Bronchial epithelial cell (primary cell): ENCODE data around the gene ZBTB37. TPM values are rescaled to one million over a fixed set of nuclear protein-coding genes. Genes with fewer than 3 reads are reported as not detected.
"Not testable (repeated sequence)": the region's sequence is repeated elsewhere in the genome, so short reads cannot be mapped to it uniquely, and the experiment has no call there.

Experiments
- DNase-seq: peaks from one replicate; pipeline ENCODE4 v3.0.0-alpha.2; 2010; ENCODE audit warnings: low read depth
- FAIRE-seq: peaks from 2 replicates; lab custom pipeline; 2011; peaks lifted over from hg19 to GRCh38; lab: Jason Lieb, UNC
- H3K27me3 ChIP-seq: 2 replicates; pipeline ENCODE4 v1.5.1; 2011; ENCODE audit warnings: low read length; ENCODE audit not compliant: control insufficient read depth, insufficient read depth
- H3K36me3 ChIP-seq: 2 replicates; pipeline ENCODE4 v1.5.1; 2011; ENCODE audit warnings: low read length; ENCODE audit not compliant: control insufficient read depth, insufficient read depth
- H3K4me3 ChIP-seq: 2 replicates; pipeline ENCODE4 v1.5.1; 2011; ENCODE audit warnings: mild to moderate bottlenecking, low read depth, low read length, control low read depth
- total RNA-seq: library from RNA; depleted of rRNA; stranded (reverse); fragments of >200 nt; gene quantifications from 2 replicates; pipeline ENCODE4 v1.2.1, GENCODE V29; 2014
- TF ChIP-seq, protein P1 (sequence below): IDR thresholded peaks from 2 replicates; pipeline ENCODE4 v1.5.1; 2011; ENCODE audit warnings: mild to moderate bottlenecking, moderate library complexity, low read length, control low read depth, inconsistent platforms; ENCODE audit not compliant: insufficient read depth, severe bottlenecking

The ZBTB37 gene
- total RNA-seq, 1 donor from 2014 or later = 2.9 TPM

DNA sequence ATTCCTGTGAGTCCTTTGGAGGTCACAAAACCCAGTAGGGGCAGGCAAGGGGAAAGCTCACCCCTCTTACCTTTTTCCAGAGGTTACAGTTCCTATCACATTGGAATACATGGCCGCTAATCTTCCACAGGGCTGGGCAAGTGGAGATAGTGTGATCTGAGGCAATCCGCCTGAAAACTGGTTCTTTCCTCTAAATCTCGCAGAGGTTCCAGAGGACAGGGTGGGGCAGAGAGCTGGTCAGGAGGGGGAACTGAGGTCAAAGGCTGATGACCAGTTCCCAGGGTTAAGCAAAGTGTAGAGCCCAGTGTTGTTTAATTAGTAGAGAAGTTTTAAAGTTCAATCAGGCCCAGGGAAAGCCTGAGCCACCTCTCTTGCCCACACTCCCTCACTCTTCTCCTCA lies 49.0 kb downstream of the ZBTB37 start, which contains the start of gene SERPINC1:
Gene SERPINC1, minus strand, starts transcription at position 179 of the 400 bp plus-strand sequence. Its CDS starts 68 bp downstream, at position 111.
- no peak within 1 kb of the TSS for H3K4me3 ChIP-seq
- TF ChIP-seq, protein P1, sequence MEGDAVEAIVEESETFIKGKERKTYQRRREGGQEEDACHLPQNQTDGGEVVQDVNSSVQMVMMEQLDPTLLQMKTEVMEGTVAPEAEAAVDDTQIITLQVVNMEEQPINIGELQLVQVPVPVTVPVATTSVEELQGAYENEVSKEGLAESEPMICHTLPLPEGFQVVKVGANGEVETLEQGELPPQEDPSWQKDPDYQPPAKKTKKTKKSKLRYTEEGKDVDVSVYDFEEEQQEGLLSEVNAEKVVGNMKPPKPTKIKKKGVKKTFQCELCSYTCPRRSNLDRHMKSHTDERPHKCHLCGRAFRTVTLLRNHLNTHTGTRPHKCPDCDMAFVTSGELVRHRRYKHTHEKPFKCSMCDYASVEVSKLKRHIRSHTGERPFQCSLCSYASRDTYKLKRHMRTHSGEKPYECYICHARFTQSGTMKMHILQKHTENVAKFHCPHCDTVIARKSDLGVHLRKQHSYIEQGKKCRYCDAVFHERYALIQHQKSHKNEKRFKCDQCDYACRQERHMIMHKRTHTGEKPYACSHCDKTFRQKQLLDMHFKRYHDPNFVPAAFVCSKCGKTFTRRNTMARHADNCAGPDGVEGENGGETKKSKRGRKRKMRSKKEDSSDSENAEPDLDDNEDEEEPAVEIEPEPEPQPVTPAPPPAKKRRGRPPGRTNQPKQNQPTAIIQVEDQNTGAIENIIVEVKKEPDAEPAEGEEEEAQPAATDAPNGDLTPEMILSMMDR = no peak
- H3K36me3 ChIP-seq = no peaks in the 10 kb centered on the region
- no peaks in the 10 kb centered on the region for H3K27me3 ChIP-seq
- DNase-seq (no peak), FAIRE-seq (no peak)

DNA sequence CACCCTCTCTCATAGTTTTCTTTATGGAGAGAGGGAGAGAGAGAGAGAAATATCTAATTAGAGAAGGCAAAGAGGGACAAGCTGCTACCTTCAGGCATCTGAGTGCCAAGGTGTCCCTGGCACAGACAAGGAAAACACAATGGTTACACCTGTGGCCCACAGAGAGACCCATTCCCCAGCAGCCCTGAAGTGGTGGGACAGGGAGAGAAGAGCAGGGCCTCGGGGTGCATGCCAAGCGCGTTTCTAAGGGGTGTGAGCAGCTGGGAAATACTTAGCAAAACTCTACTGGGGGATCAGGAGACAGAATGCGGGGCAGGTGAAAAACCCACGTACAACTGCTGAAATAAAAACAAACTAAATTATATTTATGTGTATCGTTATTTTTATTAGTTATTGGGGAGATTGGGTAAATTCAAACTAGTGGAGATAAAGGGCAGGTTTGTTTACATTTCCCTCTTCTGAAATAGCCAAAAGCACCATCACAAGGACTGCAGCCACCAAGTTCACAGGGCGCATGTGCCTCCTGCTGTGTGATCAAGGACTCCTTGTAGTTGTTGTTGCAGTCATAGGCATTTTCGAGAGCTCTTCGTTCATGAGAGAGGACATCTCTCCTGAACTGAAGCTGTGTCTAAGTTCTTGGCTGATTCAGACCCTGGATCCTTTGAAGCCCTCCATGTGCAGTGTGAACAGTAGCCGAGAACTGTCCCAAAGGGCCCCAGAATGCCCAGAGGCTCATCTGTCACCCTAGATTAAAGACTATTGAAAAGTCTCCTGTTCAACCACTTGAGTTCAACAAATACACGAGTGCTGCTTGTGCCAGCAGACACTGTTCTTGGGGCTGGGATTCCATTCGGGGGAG lies 49.7 kb downstream of the ZBTB37 start:
- no peaks in the 10 kb centered on the region for H3K36me3 ChIP-seq
- DNase-seq (no peak), FAIRE-seq (no peak)
- H3K27me3 ChIP-seq = no peaks in the 10 kb centered on the region
- H3K4me3 ChIP-seq = no peak overlapping the region
- TF ChIP-seq, protein P1 = no peak

DNA sequence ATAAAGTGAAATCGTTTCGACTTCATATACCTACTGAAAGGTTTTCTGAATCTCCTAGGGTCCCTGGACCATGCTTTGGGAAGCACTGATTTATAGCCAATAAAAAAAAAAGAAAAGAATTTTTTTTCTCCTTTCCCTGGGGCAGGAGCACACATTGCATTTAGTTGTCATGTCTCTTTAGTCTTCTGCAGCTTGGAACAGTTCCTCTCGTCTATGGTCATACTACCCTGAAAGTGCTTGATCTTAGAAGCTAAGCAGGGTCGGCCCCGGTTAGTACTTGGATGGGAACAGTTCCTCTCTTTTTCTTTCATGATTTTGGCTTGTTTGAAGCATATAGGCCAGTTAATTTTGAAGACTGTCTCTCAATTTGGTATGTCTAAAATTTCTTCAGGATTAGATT lies 52.7 kb downstream of the ZBTB37 start:
- TF ChIP-seq, protein P1 = no peak
- no peak for FAIRE-seq
- DNase-seq = no peak
- Histone ChIP-seq H3K27me3 (no peaks in the 10 kb centered on the region), H3K4me3 (no peak overlapping the region), H3K36me3 (no peaks in the 10 kb centered on the region)

DNA sequence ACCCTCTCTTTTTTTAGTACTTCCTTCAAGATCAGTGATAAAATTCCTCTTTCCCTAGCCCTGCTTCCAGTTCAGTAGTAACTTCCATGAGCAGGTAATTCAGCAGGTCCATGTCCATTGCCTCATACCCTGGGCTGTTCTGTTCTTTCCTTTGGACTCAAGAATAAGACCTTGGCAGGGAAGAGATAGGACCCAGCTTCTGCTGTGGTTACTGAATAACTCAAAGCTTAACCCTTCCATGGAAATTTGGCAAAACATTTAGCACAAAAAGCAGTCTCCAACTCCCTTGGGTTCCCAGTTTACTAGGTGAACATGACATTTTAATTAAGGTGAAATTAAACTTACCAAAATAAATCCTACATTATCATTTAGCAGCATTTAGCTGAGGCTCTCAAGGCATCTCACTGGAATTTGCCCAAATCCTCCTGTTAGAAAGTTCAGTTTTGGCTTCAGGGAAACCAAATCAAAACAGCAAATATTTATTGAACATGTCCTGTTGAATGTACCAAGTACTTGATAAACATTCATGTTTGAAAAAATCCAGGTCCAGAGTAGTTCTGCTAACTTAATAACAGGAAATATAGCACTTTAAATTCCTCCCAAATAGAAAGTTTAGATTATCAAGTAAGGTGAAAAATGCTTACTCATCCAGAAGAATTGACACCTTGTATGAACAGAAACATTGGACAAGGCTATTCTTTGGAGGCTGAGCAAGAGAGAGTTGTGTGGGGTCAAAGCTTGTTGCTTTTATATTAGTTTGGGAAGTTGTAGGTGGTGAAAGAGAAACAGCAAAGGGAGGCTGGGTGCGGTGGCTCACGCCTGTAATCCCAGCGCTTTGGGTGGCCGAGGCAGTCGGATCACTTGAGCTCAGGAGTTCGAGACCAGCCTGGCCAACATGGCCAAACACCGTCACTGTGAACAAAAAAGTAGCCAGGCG lies 57.4 kb downstream of the ZBTB37 start:
- DNase-seq (no peak), FAIRE-seq (no peak)
- Histone ChIP-seq H3K27me3 (no peaks in the 10 kb centered on the region), H3K36me3 (no peaks in the 10 kb centered on the region), H3K4me3 (no peak overlapping the region)
- TF ChIP-seq, protein P1 = no peak

GRCh38 chr1:173930541-173930940 lies 62.4 kb downstream of the ZBTB37 start:
- H3K36me3 ChIP-seq, FAIRE-seq, H3K4me3 ChIP-seq, DNase-seq, H3K27me3 ChIP-seq: not testable (repeated sequence)

GRCh38 chr1:173934440-173934839 lies 66.3 kb downstream of the ZBTB37 start:
- H3K4me3 ChIP-seq = no peak overlapping the region
- DNase-seq (no peak), FAIRE-seq (no peak)
- H3K27me3 ChIP-seq = no peaks in the 10 kb centered on the region
- TF ChIP-seq, protein P1 = no peak
- H3K36me3 ChIP-seq = peaks cover 2% of the 10 kb centered on the region
